ENCODE measurements around the gene NUP107.
A peak's percentile ranks its signal among the peaks of the same experiment; 100 is the strongest.
"Not testable (repeated sequence)": the region's sequence is repeated elsewhere in the genome, so short reads cannot be mapped to it uniquely, and the experiment has no call there.

NUP107 gene

DNA sequence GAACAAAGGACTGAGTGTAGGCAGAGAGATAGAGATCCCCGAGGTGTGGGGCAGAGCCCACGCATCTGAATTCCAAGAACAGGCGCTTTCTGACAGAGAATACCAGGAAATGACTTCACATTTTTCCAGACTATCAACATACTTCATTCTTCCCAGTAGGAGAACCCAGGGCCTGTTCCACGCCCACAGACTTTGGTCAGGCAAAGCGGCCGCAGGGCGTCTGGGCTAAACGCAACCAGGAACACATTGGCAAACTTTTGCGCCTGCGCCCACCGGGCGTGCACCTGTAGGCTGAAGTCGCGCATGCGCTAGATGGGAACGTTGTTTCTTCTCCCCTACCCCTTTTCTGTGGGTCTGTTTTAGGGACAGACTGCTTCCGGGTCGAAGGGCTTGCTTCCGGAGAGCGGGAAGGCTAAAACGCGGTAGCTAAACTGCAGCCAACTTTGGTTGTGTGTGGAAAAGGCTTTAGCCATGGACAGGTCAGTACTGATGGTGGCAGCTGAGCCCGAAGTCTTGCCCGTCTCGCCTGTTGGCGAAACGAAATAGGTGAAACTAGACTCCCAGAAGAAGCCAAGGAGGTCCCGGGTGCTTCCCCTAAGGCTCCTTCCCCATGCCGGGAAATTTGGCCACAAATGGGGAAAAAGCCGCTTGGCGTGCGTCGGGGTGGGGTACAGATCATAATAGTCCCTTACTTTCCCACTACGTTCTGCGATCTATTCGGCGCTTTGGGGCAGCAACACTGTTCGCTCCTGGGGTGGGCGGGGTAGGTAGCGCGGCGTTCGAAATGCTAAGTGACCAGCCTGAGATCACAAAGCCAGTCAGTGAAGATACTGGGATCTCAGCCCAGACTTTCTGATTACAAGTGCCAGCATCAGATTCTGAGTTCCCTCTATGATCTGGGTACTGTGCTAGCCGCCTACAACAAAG lies at the start of gene NUP107:
Gene NUP107 (plus strand): TSS at position 384 of the 927 bp plus-strand sequence. CDS start 88 bp downstream, at position 472.
- DNase-seq = peak; percentile 60

DNA sequence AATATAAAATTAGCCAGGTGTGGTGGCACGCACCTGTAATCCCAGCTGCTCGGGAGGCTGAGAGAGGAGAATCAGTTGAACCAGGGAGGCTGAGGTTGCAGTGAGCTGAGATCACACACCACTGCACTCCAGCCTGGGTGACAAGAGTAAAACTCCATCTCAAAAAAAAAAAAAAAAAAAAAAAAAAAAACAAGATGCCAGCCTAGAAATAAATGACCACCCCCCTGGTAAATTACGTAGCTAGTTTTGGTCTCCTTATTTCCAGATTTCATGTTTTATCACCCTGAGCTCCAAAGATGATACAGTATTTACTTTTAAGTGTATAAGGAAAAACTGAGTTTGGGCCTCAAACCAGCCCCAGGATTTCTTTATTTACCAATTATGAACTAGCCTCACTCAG lies 49.3 kb upstream of the NUP107 start:
- not testable (repeated sequence) for DNase-seq

DNA sequence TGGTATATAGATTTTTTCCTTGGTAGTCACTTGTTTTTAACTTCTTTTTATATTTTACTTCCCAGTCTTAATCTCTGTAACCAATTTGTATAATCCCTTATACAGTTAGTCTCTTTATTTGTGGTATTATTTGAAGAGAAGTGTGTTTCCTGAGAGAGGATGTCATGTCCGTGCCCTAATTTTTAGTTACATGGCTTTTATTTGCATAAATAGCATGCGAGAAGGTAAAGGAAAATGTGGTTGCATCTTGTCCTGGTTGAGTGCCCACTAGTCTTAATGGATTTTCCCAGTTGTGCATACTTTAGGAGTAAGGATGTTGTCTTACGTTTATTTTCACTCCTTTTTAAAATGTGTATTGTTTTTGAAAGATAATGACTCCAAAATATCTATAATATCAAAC lies 48.6 kb upstream of the NUP107 start:
- no peak for DNase-seq

DNA sequence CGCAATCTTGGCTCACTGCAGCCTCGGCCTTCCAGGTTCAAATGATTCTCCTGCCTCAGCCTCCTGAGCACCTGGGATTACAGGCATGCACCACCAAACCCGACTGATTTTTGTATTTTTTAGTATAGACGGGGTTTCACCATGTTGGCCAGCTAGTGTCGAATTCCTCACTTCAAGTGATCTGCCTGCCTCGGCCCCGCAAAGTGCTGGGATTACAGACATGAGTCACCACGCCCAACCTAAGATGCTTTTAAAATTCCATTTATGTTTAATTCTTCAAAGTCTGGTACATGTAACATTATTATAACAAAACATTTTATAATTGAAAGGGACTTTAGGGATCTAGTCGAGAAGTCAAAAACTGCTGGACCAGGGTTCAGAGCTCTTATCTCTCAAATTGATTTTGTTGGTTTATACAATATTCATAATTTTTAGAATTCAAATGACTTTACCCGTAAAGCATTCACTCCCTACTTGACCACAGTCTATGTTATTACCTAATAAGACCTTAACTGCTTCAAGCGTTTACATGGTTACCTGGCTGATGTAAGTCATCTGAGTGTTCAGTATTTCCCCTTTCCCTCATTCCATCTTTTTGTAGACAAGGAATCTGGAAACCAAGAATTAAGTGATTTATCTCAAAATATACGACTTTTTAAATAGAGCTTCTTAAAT lies 47.9 kb upstream of the NUP107 start:
- no peak for DNase-seq

DNA sequence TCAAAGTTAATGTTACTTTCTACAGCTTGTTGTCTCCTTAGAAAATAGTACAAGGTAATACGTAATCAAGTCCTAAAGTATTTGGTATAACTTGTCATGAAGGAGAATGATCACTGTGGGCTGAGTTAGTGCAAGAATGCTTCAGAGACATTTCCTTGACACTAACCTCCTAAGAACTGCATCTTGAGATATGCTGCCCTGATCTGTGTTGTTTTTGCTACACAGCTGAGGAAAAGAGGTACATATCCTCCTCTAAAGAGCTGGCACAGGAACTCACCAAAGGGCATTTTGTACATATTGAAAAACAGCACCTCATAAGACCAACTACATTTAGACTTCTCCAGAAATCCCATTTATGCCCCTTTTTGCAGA lies 47.4 kb upstream of the NUP107 start:
- no peak for DNase-seq

DNA sequence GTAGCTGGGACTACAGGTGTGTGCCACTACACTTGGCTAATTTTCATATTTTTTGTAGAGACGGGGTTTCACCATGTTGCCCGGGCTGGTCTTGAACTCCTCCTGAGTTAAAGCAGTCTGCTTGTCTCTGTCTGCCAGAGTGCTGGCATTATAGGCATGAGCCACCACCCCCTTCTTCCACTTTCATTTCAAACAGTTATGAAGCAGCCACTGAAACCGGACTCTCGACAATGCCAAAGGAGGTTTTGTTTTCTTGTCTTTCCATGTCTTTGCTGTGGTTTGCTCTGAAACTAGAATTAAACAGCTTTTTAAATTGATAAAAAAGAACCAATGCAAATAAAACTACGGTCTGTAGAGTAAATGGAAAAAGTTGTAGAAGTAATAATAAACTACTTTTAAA lies 45.6 kb upstream of the NUP107 start:
- DNase-seq = no peak

DNA sequence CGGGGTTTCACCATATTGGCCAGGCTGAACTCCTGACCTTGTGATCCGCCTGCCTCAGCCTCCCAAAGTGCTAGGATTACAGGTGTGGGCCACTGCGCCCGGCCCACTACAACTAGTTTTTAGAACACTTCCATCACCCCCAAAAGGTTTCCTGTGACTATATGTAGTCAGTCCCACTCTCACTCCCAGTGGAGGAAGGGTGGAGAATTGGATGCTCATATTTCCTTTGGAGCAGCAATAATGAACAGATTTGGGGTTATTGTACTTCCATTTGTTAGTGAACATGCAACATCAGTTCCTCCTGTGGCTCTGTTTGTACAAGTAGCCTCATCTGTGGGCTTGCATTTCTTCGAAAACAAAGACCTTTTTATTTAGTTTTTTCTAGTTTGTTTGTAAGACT lies 40.3 kb upstream of the NUP107 start:
- no peak for DNase-seq

DNA sequence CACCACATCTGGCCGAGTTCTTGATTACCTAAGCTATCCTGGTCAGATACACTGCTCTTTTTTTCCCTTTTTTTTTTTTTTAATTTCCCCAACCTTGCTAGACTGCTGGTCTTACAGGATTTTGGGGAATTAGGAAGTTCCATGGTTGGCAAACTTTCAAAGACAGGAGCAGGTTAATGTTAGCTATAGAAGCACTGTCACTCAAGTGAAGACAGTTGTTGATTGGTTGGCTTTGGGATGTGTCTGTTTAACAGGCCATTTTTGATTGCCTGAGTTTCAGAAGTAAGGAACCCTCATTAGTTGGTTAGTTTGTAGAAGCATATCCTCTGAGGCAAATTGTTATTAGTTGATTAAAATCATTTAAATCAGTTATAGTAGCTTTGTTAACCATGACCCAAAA lies 39.3 kb upstream of the NUP107 start:
- no peak for DNase-seq

DNA sequence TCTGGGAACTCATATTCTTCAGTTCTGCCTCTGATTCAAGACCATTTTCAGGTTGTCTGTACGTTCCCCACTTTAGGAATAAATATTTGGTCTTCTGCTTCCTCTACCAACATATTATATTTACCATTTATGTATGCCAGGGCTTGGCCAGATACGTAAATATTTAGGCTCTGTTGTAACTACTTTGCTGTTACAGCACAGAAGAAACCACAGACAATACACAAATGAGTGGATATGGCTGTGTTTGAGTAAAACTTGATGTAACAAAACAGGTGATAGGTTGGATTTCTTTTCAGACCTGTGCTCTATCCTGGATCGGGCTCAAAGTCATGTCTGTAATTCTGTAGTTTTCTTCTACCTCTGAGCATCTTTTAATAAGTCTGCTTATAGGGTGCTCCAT lies 38.6 kb upstream of the NUP107 start:
- no peak for DNase-seq

DNA sequence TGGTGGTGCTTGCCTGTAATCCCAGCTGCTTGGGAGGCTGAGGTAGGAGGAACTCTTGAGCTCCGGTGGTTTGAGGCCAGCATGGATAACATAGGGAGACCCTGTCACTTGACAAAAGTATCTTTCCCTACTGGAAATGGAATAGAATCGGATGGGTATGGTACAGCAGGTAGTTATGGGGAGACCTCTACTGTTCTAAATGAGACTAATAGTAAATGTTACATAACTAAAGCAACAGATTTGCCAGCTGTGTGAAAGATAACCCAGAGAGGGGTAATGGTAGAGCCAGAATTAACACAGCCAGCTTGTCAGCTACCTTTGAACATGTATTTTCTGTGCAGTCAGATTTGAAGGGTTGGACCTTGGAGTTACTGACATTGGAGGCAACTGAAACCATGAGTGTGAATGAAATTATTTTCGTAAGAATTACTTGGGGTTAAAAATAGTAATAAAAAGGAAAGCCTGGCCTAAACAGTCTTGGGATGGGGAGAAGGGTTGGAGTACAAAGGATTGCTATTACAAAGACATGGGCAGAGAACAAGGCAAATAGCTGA lies 21.7 kb upstream of the NUP107 start:
- DNase-seq = no peak

DNA sequence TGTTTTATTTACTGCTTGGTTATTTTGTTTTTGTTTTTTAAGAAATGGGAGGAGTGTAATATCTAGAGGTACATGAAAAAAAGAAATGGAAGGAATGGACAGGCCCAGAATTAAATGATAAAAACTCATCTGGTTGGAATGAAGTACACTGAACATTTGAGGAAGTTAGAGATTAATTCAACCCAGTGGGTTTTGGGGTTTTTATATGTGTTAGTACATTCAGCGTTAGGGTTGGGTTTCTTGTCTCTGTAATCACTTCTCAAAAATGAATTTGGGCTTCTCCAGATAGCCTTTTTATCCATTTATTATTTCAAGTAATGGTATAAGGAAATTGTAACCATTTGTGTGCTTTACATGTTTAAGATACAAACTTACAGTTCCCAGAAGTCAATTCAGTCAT lies 19.5 kb upstream of the NUP107 start:
- no peak for DNase-seq

DNA sequence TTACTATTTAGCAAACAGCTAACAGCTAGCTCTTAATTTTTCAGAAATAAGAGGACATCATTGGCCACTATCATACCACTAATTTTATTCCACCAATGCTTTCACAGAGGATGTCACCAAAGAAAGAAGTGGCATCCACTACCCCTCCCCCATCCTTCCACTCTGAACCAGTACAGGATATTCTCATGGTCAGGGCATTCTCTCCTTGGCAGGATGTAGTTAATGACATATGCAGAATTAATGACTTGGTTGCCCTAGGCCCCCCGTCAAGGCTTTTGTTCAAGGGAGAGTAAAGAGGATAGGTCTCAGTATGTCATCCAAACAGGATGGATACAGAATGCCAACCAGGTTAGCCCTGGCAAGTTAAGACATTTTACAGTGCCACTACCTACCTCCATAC lies 18.9 kb upstream of the NUP107 start:
- no peak for DNase-seq

DNA sequence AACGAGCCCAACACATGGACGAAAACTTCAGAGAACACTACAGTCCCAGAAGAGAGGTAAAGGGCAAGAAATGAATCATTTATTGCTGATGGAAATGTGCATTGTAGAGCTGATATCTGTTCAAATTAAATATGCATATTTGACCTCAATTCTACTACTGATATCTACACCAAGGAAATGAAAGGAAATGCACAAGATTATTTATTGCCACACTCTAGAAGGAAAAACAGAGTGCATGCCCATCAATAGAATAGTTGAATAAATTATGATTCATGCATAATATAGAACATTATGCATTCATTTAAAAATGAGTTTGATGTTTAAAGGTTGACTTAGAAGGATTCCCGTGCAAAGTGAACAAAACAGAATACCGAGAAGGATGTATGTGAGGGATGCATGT lies 15.6 kb upstream of the NUP107 start:
- DNase-seq = no peak

DNA sequence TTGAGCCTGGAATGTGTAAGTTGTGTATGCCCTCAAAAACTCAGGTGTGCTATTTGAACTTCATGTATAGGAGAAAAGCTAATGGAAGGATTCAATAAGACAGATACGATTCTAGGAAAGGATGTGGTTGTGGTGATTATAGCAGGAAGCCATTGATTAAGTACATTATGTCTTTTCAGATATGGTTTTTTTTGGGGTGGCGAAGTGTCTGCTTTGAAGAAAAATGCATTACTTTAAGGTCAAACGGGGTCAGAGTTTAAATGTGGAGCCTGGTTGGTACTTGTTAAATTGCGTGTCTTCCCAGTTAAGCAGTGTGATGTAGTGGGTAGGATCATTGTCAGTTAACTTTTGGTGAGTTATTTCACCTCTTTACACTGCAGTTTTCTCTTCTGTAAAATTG lies 13.0 kb upstream of the NUP107 start:
- DNase-seq = no peak

DNA sequence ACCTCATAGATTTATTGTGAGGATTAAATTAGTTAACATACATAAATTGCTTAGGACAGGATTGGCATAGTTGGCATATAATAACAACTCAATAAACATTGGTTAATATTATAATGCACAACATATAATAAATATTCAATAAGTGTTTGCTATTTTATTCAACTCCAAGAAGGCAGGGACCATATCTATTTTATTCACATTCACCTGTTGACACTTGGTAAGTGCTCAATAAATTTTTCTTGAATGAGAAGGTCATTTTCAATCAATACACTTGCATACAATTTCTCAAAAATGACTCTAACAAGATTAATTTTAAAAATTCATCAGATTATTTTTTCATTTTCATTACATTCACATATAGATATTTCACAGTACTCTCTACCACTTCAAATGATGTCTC lies 12.4 kb upstream of the NUP107 start:
- no peak for DNase-seq

DNA sequence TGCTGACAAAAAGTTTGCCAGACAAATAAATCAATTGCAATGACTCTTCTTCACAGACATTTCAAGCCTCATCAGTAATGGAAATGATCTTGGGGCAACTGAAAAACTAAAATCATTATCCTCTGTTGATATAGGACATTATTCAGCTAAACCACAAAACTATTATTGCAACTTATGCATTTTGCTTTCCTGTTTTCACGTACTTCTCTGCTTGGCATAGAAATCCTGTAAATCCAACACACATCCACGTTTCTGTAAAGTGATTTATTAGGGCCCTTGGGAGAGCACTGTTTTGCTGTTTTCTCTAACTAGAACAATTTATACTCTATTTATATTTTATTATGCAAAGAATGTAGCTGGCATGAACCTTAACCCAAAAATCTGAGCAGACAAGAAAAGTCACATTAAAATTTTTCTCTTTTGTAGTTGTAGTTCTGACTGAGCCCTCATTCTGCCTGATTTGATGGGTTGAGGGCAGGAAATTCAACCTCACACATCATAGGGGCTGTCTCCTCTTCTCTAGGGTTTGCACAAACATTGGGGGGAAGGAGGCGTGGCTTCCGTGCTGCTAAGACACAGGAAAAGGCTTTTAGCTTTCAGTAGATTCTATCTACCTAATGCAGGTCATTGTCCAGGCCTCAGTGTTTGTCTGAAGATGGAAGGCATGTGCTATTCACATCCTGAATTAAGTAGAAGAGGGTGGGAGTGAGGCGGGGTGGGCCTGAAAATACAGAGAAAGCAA lies 11.5 kb upstream of the NUP107 start:
- no peak for DNase-seq

DNA sequence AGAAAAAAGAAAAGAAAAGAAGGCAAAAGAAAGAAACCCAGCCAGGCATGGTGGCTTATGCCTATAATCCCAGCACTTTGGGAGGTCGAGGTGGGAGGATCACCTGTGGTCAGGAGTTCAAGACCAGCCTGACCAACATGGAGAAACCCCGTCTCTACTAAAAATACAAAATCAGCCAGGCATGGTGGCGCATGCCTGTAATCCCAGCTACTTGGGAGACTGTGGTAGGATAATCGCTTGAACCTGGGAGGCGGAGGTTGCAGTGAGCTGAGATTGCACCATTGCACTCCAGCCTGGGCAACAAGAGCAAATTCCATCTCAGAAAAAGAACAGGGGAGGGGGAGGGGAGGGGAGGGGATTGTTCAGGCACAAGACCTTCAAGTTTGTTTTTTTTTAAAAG lies 9.9 kb upstream of the NUP107 start:
- not testable (repeated sequence) for DNase-seq

DNA sequence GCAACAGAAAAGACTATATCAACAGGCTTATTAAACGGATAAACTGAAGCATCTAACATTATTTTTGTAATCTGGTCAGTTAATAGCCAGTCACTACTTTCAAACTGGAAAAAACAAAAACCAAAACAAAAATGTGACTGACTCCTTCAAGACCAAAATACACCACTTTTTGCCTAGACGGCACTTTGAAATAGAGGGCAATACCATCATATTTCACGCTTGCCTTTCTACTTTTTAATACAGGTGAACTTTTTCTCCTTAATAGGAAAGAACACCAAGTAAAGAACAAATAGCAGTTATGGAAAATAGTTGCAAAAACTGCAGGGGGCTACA lies 550 bp upstream of the NUP107 start:
- no peak for DNase-seq

DNA sequence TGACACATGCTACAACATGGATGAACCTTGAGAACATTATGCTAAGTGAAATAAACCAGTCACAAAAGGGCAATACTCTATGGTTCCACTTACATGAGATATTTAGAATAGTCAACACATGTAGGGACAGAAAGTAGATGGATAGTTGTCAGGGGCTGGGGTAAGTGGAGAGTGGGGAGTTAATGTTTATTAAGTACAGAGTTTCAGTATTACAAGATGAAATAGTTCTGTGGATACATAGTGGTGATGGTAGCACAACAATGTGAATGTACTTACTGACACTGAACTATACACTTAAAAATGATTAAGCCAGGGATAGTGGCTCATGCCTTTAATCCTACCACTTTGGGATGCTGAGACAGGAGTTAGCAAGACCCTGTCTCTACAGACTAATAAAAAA lies 8.7 kb downstream of the NUP107 start:
- no peak for DNase-seq

DNA sequence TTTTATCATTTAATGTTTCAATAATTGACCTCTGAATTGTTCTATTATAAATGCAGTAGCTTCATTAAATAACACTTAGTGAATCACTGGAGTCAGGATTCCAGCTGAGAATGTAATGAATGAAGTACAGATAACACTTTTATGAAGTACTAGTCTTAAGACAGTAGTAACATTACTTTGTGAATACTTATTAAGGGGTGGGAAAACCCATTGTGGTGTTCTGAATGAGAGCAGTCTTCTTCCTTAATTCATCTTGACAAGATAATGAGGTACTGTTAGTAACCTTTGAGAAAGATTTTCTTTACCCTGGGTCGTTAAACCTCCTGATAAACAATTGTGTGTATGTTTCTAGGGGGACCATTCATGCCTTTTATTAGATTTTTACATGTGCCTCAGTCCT lies 12.7 kb downstream of the NUP107 start:
- no peak for DNase-seq

DNA sequence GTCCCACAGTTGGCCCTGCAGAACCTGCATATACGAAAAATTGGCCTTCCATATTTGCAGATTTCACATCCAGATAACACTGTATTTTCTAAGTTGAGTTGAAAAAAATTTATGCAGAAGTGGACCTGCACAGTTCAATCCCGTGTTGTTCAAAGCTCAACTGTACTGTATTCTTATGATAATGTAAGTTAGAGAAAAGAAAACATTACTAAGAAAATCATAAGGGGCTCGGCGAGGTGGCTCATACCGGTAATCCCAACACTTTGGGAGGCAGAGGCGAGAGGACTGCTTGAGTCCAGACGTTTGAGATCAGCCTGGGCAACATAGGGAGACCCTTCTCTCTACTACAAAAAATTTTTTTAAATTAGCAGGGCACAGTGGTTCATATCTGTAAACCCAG lies 41.0 kb downstream of the NUP107 start:
- DNase-seq = no peak

DNA sequence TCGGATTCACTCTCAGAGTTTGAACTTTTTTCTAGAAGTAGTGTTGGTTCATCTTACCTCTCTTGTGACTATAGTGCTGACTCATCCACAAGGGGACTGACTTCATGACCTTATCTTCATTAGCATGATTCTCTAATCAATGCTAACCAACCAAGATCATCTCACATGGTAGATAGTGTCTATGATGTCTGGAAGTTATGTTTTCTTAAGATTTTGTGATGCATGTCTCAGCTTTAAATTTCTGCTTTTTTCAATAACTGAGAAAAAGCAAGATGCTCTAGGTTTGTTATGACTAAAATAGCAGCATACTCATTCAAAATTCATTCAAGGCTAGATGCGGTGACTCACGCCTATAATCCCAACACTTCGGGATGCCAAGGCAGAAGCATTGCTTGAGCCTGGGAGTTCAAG lies 46.9 kb downstream of the NUP107 start:
- DNase-seq = no peak

DNA sequence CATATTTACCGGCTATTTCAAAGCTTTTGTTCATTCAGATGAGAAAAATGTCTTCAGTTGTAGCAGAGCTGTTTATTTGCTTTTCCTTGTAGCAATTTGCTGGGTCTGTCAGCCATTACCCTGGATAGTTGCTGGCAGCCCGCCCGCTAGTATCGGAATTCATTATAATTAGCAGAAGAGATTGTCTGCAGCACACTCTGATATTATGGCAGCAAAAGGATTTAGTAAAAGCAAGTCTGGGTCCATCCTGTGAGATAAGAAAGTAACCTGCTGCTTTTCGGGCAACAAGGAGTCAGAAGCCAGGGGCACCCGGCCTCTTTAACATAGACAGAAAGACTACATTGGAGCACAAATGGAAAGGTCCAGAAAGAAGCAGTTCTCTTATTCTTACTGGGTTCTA lies 53.1 kb downstream of the NUP107 start:
- DNase-seq = no peak

DNA sequence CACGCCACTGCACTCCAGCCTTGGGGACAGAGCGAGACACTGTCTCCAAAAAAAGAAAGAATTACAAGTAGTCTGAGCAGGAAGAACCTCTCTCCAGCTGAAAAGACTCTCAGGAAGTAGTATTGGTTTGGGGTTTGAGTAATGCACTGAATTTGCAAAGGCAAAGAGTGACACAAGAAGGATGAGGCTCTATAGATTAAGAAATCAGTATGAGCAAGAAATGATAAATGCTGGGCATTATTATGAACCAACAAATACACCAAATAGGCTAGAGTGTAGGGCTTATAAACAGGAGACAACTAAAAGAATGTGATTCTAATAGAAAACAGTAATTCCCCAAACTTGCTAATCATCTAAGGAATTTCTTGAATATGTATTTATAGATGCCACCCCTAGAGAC lies 56.6 kb downstream of the NUP107 start:
- DNase-seq = no peak

Measured in 8988T (cell line).